Activated naive CD4-positive, alpha-beta T cell treated with Interleukin-2 at 50 U/mL for 16 hours (primary cell): ENCODE results near the gene C8G.

ENCODE experiments used
- DNase-seq: peaks from one replicate; pipeline ENCODE4 v3.0.0-alpha.2; 2020

C8G gene

GRCh38 chr9:136942112-136942880, 2.7 kb upstream of the C8G start:
- no peak for DNase-seq

- DNase-seq = no peak
Measured at GRCh38 chr9:136942881-136943230, 2.2 kb upstream of the C8G start.

GRCh38 chr9:136943291-136944211, 1.5 kb upstream of the C8G start:
- peak; percentile 40 for DNase-seq

- DNase-seq = no peak
Measured at GRCh38 chr9:136944212-136944518, 878 bp upstream of the C8G start.

GRCh38 chr9:136945333-136946227, 537 bp downstream of the C8G start:
- no peak for DNase-seq

GRCh38 chr9:136946228-136947027, 1.4 kb downstream of the C8G start:
- DNase-seq = no peak

- DNase-seq = no peak
Measured at GRCh38 chr9:136947028-136947891, 2.2 kb downstream of the C8G start.

GRCh38 chr9:136947955-136948510, 3.0 kb downstream of the C8G start:
- DNase-seq = no peak

GRCh38 chr9:136949239-136949816, 4.3 kb downstream of the C8G start:
- DNase-seq = no peak

GRCh38 chr9:136949817-136950655, 5.0 kb downstream of the C8G start:
- peak; percentile 98 for DNase-seq

GRCh38 chr9:136950656-136951276, 5.7 kb downstream of the C8G start:
- DNase-seq = no peak

GRCh38 chr9:136951541-136952320, 6.7 kb downstream of the C8G start, which contains the start of gene LCN12:
LCN12 (plus strand) TSS chr9:136952273; CDS start chr9:136952328, 55 bp downstream.
- DNase-seq = no peak

GRCh38 chr9:136952321-136952850, 7.3 kb downstream of the C8G start:
- DNase-seq = no peak

- no peak for DNase-seq
Measured at GRCh38 chr9:136952876-136953770, 8.1 kb downstream of the C8G start.

- no peak for DNase-seq
Measured at GRCh38 chr9:136953771-136954269, 8.8 kb downstream of the C8G start.

GRCh38 chr9:136954270-136955083, 9.4 kb downstream of the C8G start:
- no peak for DNase-seq
